ENCODE results near the gene PPP6R1.

GRCh38 chr19:55262359-55262758, 3.5 kb upstream of the PPP6R1 start:
- TF ChIP-seq, protein P1, sequence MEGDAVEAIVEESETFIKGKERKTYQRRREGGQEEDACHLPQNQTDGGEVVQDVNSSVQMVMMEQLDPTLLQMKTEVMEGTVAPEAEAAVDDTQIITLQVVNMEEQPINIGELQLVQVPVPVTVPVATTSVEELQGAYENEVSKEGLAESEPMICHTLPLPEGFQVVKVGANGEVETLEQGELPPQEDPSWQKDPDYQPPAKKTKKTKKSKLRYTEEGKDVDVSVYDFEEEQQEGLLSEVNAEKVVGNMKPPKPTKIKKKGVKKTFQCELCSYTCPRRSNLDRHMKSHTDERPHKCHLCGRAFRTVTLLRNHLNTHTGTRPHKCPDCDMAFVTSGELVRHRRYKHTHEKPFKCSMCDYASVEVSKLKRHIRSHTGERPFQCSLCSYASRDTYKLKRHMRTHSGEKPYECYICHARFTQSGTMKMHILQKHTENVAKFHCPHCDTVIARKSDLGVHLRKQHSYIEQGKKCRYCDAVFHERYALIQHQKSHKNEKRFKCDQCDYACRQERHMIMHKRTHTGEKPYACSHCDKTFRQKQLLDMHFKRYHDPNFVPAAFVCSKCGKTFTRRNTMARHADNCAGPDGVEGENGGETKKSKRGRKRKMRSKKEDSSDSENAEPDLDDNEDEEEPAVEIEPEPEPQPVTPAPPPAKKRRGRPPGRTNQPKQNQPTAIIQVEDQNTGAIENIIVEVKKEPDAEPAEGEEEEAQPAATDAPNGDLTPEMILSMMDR (IDR thresholded peaks at IDR 0.05 in 8 of 11, conservative IDR thresholded peaks at IDR 0.05 in 3 of 11): no peak
- TF ChIP-seq POLR2AphosphoS5 (IDR thresholded peaks at IDR 0.05) (no peak), POLR2A (IDR thresholded peaks at IDR 0.05) (no peak)

All from spleen (tissue), 7 donors.